Astrocyte (in vitro differentiated cells and primary cell): Measurements from ENCODE around the gene FAM174C.

ENCODE experiments used
- EZH2 ChIP-seq: IDR thresholded peaks from 2 replicates; pipeline ENCODE4 v1.6.1; 2012; ENCODE audit warnings: mild to moderate bottlenecking, low read length, inconsistent platforms; ENCODE audit not compliant: insufficient read depth
- TF ChIP-seq, protein P1 (sequence below): IDR thresholded peaks from 2 replicates; pipeline ENCODE4 v1.5.1; 2011; ENCODE audit warnings: low read depth, mild to moderate bottlenecking, inconsistent platforms, low read length, moderate library complexity; ENCODE audit not compliant: insufficient read depth

DNA sequence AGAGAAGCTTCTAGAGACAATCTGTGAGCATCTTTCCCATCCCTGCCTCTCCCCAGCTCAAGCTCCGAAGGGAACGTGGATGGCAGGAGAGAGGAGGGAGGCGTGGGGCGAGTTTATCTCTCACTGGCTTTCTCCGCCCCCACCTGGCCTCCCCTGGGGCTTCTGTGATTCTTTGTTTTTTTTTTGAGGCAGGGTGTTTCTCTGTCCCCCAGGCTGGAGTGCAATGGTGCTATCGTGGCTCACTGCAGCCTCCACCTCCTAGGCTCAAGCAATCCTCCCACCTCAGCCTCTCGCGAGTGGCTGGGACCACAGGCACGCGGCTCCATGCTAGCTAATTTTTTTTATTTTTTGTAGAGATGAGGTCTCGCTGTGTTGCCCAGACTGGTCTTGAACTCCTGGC, 33.4 kb downstream of the FAM174C start:
- TF ChIP-seq, protein P1, sequence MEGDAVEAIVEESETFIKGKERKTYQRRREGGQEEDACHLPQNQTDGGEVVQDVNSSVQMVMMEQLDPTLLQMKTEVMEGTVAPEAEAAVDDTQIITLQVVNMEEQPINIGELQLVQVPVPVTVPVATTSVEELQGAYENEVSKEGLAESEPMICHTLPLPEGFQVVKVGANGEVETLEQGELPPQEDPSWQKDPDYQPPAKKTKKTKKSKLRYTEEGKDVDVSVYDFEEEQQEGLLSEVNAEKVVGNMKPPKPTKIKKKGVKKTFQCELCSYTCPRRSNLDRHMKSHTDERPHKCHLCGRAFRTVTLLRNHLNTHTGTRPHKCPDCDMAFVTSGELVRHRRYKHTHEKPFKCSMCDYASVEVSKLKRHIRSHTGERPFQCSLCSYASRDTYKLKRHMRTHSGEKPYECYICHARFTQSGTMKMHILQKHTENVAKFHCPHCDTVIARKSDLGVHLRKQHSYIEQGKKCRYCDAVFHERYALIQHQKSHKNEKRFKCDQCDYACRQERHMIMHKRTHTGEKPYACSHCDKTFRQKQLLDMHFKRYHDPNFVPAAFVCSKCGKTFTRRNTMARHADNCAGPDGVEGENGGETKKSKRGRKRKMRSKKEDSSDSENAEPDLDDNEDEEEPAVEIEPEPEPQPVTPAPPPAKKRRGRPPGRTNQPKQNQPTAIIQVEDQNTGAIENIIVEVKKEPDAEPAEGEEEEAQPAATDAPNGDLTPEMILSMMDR = no peak
- no peak for TF ChIP-seq EZH2
